ENCODE results near the gene FNDC10.
"Not testable (repeated sequence)": the region's sequence is repeated elsewhere in the genome, so short reads cannot be mapped to it uniquely, and the experiment has no call there.

Gene FNDC10

GRCh38 chr1:1567152-1567875 is 32.6 kb downstream of the FNDC10 start:
- no peak for DNase-seq (ENCODE audit: low read depth)

GRCh38 chr1:1565340-1565739 is 34.6 kb downstream of the FNDC10 start:
- no peak for DNase-seq (ENCODE audit: low read depth)

- no peak for DNase-seq (ENCODE audit: low read depth)
Measured at GRCh38 chr1:1564268-1564667, 35.7 kb downstream of the FNDC10 start.

- DNase-seq (ENCODE audit: low read depth), result no peak
Measured at GRCh38 chr1:1563688-1564087, 36.2 kb downstream of the FNDC10 start.

GRCh38 chr1:1562556-1563195 is 37.3 kb downstream of the FNDC10 start:
- no peak for DNase-seq (ENCODE audit: low read depth)

- no peak for DNase-seq (ENCODE audit: low read depth)
Measured at GRCh38 chr1:1561801-1562470, 38.0 kb downstream of the FNDC10 start.

- DNase-seq (ENCODE audit: low read depth), result no peak
Measured at GRCh38 chr1:1560178-1560577, 39.8 kb downstream of the FNDC10 start.

- DNase-seq (ENCODE audit: low read depth), result no peak
Measured at GRCh38 chr1:1559066-1559465, 40.9 kb downstream of the FNDC10 start.

GRCh38 chr1:1558591-1558990 is 41.3 kb downstream of the FNDC10 start:
- no peak for DNase-seq (ENCODE audit: low read depth)

GRCh38 chr1:1557688-1558087 is 42.2 kb downstream of the FNDC10 start:
- DNase-seq (ENCODE audit: low read depth), result not testable (repeated sequence)

GRCh38 chr1:1556961-1557360 is 43.0 kb downstream of the FNDC10 start:
- DNase-seq (ENCODE audit: low read depth), result not testable (repeated sequence)

- no peak for DNase-seq (ENCODE audit: low read depth)
Measured at GRCh38 chr1:1556505-1556904, 43.4 kb downstream of the FNDC10 start.

- DNase-seq (ENCODE audit: low read depth), result no peak
Measured at GRCh38 chr1:1554926-1555915, 44.7 kb downstream of the FNDC10 start.

- no peak for DNase-seq (ENCODE audit: low read depth)
Measured at GRCh38 chr1:1554550-1554925, 45.4 kb downstream of the FNDC10 start.

- no peak for DNase-seq (ENCODE audit: low read depth)
Measured at GRCh38 chr1:1553821-1554494, 46.0 kb downstream of the FNDC10 start.

- DNase-seq (ENCODE audit: low read depth), result no peak
Measured at GRCh38 chr1:1552263-1552639, 47.7 kb downstream of the FNDC10 start.

- DNase-seq (ENCODE audit: low read depth), result no peak
Measured at GRCh38 chr1:1551524-1552262, 48.2 kb downstream of the FNDC10 start.

- DNase-seq (ENCODE audit: low read depth), result no peak
Measured at GRCh38 chr1:1550591-1551432, 49.1 kb downstream of the FNDC10 start.

- no peak for DNase-seq (ENCODE audit: low read depth)
Measured at GRCh38 chr1:1550087-1550486, 49.8 kb downstream of the FNDC10 start.

- DNase-seq (ENCODE audit: low read depth), result no peak
Measured at GRCh38 chr1:1548591-1548990, 51.3 kb downstream of the FNDC10 start.
